ENCODE data around the gene TTC27.

Gene TTC27

DNA sequence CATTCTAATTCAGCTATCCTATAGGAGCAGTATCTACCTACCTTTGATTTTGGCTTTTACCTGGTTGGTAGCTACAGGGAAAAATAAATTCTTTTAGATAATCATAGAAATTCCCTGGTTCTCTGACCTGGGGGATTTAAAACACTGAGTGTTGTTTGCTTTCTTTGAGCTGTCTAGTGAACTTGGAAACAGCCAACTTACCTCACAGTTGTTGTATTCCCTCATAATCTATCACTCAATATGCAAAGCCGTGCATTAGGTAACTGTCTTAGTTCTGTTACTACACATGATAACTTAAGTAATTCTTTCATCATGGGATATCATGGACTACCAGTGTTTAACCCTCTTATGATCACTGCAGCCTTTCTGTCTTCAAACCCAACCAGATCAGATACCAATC, 127.8 kb downstream of the TTC27 start:
- DNase-seq (ENCODE audit: low read depth in 2 of 2) = no peak

DNA sequence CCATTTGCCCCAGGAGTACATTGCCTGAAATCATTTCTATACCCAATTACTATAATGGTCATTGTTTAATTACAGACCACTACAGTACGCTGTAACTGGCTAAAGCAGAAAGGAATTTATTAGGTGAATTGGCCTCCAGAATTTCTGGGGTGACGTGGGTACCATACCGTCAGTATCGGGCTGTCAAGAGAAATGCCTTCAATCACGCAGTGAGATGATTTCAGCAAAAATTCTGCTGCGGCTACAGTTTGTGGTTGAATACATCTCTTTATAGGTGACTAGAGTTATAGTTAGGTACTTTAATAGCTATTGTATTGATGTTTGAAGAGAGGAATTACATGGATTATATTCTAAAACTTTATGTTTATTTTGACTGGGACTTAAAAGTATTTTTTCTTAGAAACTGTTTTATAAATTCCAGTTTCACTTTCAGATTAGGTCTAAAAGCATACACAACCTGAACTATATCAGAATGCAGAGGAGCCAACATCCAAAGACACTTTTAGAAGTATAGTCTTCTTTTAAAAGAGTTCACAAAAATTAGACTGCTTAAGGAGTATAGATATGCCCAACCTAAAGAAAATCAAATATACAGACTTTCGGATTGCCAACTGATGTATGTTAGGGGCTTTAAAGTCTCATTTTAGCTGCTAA, 128.4 kb downstream of the TTC27 start:
- DNase-seq (ENCODE audit: low read depth in 2 of 2) = no peak

DNA sequence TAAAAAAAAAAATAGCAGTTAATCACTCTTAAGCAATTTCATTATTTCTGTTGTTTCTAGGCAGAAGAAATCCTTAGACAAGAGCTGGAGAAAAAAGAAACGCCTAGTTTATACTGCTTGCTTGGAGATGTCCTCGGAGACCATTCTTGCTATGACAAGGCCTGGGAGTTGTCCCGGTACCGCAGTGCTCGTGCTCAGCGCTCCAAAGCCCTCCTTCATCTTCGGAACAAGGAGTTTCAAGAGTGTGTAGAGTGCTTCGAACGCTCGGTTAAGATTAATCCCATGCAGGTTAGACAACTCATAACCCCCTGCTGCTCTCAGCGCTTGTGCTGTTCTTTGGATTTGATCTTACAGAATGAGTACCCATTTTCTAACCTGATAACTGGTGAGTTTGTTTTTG, 130.4 kb downstream of the TTC27 start:
- DNase-seq (ENCODE audit: low read depth in 2 of 2) = no peak

DNA sequence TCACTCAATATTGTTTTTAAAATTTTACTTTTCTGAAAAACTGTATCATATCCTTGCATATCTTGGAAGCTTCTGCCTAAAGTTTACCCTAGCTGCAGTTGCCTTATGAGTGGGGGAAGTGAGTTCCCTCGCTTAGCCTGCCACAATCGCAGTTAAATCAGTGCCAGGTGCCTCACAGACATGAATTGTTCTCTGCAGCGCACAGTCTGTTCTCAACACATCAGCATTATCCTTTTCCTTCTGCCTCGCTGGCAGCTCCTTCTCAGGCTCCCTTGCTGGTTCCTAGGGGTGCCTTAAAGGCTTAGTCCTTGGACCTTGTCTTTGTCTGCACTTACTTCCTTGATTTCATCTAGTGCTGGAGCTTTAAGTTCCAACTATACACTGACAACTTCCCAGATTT, 132.8 kb downstream of the TTC27 start:
- no peak for DNase-seq (ENCODE audit: low read depth in 2 of 2)

DNA sequence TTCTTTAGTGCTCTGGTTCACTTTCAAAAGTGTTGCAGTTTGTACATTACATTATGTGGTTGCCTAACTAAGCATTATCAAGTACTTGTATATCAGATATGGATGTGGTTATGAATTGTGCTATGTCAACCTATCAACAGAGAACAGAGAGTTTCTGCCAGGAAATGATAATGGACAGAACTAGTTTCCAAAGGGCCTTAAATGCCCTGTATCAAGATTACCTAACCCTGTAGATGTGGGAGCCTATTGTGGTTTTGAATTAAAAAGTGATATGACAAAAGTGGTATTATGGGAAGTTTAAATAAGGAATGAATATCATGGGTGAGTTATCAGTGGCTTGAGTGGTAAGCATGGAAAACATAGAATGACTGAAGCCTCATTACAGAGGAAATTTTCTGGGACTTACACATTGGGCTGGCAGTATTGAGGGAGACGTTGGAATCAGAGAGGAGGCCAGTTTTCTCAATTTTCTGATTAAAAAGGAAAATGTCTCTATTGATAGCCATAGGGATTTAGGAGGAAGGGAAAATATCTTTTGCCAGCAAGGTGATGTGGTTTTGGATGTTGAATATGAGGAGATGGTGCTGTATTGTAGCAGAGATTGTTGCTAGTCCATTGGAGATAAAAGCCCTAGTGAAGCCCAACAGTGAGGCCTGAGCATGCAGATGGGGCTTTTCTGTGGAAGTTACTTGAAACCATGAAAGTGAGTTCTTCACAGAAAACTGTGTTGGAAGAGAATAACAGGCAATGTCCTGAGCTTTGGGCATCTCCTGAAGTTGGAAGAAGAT, 140.7 kb downstream of the TTC27 start:
- no peak for DNase-seq (ENCODE audit: low read depth in 2 of 2)

DNA sequence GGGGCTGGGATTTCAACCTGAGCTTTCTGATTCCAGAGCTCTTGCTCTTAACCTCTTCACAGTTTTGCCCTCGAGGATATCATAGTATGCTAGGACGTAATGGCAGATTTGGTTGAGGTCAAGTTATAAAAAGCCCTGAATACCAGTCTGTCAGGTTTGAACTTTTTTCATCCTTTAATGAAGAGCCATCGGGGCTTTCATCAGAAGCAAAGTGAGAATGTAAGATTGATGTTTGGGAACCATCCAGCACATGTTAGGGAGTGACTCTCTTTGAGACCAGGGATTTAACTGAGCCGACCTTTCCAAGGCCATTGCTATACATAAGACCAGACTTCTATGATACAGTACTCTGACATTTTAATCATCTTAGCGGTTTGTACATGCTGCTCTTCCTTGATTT, 142.5 kb downstream of the TTC27 start:
- no peak for DNase-seq (ENCODE audit: low read depth in 2 of 2)

DNA sequence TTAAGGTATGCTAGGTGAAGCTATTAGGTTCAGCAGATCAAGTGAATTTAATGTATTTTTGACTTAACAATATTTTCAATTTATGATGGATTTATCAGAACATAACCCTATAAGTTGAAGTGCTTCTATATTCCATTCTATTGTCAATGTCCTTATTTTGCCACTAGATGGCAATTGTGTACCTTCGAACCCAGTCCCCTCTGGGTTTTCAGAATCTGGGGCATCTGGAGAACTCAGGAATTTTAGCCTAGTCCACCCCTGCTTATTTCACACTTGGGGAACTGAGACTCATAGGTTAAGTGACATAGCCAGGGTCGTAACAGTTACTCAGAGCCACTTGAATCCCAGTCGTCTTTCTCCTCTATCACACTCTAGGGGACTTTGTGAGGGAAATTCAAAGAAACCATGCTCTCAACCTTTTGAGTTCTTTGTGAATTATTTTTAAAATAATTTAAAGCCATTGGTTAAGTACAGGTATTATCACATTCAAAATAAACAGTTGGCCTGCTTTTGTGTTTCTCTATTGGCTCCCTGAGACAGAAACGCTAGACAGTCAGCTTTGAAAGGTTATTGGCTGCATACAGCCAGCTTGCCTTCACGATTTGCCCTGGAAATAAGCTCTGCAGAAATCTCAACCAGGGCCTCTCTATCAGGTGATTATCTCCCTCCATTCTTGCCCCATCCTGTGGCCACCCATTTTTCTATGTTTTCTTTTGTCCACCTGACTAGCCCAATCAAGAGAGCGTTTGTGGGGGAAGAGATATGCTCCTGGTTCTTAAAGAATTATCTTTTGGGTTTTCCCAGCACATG, 145.0 kb downstream of the TTC27 start:
- no peak for DNase-seq (ENCODE audit: low read depth in 2 of 2)

DNA sequence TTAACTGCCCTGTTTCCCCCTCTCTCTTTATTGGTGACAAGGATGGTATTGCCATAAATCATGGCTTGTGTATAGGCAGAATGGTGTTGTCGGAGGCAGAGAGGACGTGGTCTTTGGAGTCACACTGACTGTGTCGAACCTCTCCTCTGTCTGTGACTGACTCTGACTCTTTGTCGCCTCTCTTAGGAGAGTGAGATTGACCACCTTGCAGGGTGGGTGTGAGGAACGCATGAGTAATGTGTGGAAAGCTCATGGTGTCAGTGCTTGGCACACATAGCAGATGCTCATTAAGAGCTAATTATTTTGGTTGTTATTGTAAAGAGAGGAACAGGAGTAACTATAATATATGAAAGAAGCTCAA, 145.6 kb downstream of the TTC27 start:
- DNase-seq (ENCODE audit: low read depth in 2 of 2) = no peak

DNA sequence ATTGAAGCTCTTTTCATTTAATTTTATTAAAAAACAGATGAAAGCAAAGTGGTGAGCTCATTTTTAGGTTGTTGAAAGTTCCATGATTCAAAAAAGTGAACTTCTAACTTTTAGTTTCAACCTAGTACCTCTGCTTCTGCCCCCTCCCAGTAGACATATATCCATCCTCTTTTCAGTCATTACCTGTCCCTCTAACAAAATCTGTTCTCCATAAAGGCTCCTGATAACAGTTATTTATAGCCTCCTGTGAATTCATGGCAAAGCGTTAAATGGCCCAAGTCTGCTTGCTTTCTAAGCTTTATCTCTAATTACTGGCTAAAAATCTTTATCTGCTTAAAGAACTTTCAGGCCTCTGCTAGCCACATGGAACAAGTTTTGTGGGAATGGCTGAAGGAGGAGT, 148.1 kb downstream of the TTC27 start:
- no peak for DNase-seq (ENCODE audit: low read depth in 2 of 2)

DNA sequence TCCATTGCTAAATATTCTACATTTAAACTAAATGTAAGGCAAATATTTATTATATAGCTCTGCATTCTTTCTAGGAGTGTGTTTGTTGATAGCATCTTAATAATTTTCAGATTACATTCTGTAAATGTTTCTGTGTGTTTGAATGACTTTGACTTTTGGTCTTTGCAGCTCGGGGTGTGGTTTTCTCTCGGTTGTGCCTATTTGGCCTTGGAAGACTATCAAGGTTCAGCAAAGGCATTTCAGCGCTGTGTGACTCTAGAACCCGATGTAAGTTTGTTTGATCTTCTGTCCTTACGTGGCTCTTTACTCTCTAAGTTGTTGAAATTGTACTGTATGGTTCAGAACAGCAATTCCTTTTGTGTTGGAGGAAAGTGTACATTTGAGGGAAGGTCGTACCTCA, 149.9 kb downstream of the TTC27 start:
- no peak for DNase-seq (ENCODE audit: low read depth in 2 of 2)

DNA sequence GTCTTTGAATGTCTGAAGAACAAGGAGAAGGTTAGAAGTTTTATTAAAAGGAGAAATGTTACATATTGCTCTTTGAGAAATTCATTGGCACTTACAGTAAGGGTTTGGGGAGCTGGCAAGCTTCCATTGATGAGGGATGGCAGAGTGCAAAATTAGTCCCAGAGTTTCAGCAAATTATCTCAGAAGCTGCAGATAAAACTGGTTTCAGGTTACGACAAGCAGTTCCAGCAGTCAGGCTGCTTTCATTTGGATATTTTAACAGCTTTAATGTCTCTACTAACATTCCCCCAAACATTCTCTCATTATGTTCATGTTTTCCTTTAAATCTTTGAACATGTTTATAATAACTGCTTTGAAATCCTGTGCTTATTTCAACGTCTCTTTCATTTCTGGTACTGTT, 153.1 kb downstream of the TTC27 start:
- no peak for DNase-seq (ENCODE audit: low read depth in 2 of 2)

DNA sequence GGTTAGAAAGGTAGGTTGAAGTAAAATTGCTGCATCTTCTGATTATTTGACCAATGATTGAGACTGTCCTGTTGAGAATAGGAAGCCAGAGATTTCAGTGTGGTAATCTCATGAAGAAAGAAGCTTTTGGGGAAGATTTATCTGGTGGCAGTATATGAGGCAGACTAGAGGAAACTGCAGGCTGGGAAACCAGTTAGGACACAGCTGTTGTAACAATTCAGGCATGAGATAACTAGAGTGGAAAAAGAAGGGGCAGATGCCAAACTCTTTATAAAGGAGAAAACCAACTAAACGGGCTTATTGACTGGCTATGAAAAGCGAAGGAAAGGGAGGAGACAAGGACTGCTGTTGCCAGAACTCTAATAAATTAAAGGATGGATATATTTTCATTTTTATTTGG, 155.6 kb downstream of the TTC27 start:
- DNase-seq (ENCODE audit: low read depth in 2 of 2) = no peak

DNA sequence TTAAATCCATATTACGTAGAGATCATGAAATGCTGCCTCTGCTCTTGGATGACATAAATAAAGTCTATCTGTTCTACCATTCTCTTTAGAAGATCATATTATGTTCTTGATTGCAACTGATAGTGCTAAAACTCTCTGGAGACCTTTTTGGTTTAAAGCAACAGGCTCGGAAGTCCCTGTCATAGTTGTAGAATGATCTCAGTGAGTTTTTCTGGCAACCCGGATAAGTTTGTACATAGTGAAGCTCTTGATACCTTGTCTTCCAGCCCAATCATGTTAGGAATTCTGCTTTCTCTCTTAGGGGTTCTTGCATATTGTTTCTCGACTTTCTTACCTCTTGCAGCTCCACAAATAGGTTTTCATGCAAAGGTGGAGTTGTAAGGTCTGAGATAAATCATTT, 156.1 kb downstream of the TTC27 start:
- no peak for DNase-seq (ENCODE audit: low read depth in 2 of 2)

DNA sequence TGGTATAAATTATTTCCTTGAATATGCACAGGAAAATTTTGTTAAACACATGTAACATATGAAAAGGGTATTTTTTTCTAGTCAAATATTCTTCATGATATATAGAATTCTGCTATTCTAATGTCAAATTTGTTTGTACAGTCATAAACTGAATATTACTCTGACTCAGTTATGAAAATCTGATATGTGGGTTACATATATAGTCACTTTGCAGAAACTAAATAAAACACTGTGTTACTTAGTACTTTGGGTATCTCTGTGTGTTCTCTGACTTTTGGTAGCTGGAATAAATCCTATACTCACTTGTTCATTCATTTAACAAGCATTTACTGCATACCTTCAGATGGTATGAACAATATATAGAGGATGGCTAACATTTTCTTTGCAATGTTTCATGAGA, 159.4 kb downstream of the TTC27 start:
- no peak for DNase-seq (ENCODE audit: low read depth in 2 of 2)

DNA sequence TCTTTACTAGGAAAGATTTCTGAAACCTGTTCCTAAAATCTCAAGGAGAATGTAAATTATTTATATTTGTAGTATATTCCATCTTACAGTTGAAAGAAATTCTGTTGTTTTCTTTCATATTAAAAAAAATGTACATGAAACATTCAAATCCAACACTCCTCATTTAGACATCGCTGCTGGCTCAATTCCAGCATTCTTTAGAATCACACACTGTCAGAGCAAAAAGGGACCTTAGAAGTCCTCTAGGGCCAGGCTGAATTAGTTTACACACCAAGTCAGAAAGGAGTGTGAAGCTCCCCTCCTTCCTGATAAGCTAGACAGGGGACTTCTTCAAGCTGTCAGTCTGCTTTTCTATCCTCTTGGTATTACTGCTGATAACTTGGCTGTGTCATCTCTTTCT, 160.3 kb downstream of the TTC27 start:
- DNase-seq (ENCODE audit: low read depth in 2 of 2) = no peak

DNA sequence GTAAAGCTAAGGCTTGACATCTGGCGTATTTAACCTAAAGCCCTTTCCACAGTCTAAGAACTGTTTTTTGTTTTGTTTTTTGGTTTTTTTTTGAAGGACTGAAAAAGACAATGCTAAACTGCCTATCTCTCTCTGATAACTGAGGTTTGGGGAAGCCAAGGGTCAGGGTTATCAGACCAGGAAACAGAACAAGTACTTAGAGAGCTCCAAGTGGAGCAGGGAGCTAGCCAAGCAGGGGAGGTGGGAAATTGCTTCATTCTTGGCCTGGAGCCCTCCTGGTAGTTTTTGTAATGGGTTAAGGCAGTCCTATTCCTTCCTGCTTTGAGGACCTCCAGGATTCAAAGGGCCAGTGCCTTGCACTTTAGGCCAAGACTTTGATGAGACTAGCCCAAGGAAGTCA, 164.6 kb downstream of the TTC27 start:
- DNase-seq (ENCODE audit: low read depth in 2 of 2) = no peak

DNA sequence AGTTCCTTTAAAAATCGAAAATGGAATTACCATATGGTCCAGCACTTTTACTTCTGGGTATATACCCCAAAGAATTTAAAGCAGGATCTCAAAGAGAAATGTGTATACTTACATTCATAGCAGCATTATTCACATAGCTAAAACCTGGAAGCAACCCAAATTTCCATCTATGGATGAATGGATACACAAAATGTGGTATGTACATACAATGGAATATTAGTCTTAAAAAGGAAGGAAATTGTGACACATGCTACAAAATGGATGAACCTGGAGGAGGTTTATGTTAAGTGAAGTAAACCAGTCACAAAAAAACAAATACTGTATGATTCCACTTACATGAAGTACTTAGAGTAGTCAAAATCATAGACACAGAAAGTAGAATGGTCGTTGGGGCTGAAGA, 171.0 kb downstream of the TTC27 start:
- no peak for DNase-seq (ENCODE audit: low read depth in 2 of 2)

DNA sequence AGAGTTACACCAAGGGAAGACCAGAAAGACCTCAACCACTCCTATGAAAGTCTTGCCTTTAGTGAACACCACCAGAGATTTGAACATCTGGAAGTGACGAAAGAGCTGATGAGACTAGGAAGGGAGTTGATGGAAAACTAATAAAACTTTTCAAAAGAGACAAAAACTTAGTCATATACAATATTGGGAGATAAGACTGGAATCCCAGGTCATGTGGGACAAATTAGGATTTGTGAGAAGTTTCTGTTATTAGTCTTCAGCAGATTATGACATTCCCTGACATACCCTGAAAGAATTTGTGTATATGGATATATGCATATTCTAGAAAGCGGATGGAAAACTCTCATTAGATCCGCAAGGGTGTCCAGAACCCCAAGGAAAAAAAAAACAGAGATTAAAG, 173.9 kb downstream of the TTC27 start:
- DNase-seq (ENCODE audit: low read depth in 2 of 2) = no peak

DNA sequence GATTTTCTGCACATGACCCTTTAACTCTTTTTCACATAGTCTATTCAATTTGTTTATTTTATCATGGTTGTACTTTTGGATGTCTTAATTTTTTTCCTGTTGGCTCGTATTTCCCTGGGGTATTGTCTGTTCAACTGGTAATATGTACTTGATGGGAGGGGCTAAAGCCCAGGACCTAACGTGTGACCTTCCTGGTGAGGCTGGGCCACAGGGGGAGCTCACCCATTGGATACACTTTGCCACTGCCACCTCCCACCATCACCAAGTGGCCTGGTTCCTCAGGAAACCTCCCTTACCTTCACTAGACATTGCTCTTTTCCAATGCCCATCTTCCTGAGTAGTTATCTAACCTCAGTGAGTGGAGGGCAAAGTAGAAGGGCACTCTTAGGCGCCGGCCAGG, 175.0 kb downstream of the TTC27 start:
- DNase-seq (ENCODE audit: low read depth in 2 of 2) = no peak

DNA sequence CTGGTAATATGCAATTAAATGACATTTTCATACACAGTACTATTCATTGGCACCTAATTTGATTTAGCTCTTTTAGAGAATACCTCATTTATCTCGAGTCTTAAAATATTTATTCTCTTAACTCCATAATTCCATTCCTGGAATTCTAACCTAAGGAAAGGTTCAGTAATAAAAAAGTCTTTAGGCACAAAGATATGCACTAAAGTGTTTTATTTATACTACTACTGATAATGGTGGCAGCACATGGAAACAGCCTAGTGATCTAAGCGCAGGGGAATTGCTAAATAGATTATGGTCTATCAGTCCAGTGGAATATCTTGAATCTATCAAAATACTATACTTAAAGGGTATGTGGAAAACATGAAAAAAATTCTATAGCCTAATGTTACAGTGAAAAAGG, 176.4 kb downstream of the TTC27 start:
- no peak for DNase-seq (ENCODE audit: low read depth in 2 of 2)

DNA sequence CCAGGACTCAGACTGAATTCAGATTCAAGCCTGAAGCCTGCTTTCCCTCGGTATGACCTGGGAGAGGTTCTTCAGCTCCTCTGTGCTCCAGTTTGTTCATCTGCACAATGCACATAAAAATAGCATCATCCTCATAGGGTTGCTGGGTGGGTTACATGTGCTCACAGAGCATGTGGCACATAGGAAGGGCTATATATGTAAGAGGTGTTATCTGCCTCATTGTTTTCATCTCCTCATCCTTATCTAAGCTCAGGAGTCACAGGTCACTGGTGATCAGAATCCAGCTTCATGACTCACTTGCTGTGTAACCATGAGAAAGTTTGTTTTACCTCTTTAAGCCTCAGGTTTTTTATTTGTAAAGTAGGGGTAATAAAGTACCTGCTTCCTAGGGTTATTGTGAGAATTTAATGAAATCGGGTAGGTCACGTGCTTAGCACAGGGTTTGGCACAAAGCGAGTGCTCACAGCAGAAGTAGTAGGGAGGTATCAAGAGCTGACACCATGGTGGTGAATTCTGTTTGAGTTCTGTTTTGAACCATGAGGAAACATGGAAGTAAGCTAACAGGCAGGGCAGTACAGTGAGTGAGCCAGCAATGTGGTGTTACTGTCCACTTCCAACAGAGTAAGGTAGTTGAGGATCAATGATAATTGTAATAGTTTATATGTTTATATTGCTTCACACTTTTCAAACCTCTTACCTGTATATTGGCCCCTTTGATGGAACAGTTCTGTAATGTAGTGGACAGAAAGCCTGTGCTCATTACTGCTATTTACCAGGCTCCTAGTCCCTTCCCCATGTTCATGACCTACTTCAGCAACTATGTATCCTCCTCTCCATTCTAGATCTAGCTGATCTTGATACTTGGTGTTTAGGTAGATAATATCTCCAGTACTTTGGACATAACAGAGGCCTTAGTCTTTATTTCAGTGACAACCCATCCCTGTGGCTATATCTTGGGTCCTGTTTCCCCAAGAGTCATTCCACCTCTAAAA, 177.6 kb downstream of the TTC27 start:
- no peak for DNase-seq (ENCODE audit: low read depth in 2 of 2)

DNA sequence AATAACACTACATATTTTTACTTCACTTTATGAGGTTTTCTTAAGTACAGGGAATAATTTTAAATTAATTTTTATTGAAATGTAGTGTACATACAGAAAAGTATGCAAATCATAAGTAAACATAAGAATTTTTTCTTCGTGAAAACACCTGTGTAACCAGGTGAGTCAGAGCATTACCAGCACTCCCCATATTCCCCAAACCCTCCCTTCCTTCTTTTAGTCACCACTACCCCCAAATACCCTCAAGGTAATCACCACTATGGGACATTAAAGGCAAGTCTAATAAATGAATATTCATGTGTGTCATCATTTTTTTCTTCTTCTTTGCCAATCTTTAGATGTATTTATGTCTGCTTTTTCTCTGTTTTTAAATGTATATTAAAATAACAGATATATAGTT, 179.0 kb downstream of the TTC27 start:
- no peak for DNase-seq (ENCODE audit: low read depth in 2 of 2)

All from stimulated activated CD8-positive, alpha-beta memory T cell treated with anti-CD3 and anti-CD28 coated beads, Interleukin-15, amount 100 ng/mL, for 48 hours (primary cell).